ENCODE data around the gene SPANXN3.
"Not testable (repeated sequence)": the region's sequence is repeated elsewhere in the genome, so short reads cannot be mapped to it uniquely, and the experiment has no call there.

The SPANXN3 gene

GRCh38 chrX:143517375-143517774 lies at the start of gene SPANXN3:
Gene SPANXN3 (minus strand): TSS chrX:143517475. CDS start chrX:143517391, 84 bp downstream.
- DNase-seq, result not testable (repeated sequence)

GRCh38 chrX:143536176-143536575 lies 18.9 kb upstream of the SPANXN3 start:
- no peak for DNase-seq

GRCh38 chrX:143502196-143502595 lies 15.1 kb downstream of the SPANXN3 start:
- DNase-seq, result not testable (repeated sequence)

- no peak for DNase-seq
These were observed 16.5 kb downstream of the SPANXN3 start for GRCh38 chrX:143500751-143501150.

- DNase-seq, result no peak
These were observed 31.2 kb downstream of the SPANXN3 start for GRCh38 chrX:143486105-143486504.

- DNase-seq, result no peak
These were observed 40.5 kb downstream of the SPANXN3 start for GRCh38 chrX:143476751-143477150.

- DNase-seq, result no peak
These were observed 44.8 kb downstream of the SPANXN3 start for GRCh38 chrX:143472347-143472938.

GRCh38 chrX:143466130-143466529 lies 51.1 kb downstream of the SPANXN3 start:
- no peak for DNase-seq

GRCh38 chrX:143462696-143463095 lies 54.6 kb downstream of the SPANXN3 start:
- no peak for DNase-seq

- no peak for DNase-seq
These were observed 55.7 kb downstream of the SPANXN3 start for GRCh38 chrX:143461606-143462005.

Measured in stimulated activated naive CD4-positive, alpha-beta T cell treated with Interleukin-2 at 50 U/mL for 16 hours (primary cell).